Fibroblast of lung (primary cell): ENCODE measurements around the gene LCNL1.

Experiments
- EZH2 ChIP-seq: IDR thresholded peaks from 2 replicates; pipeline ENCODE4 v1.5.1; 2012; ENCODE audit warnings: low read length, control low read depth, mild to moderate bottlenecking; ENCODE audit errors: missing control alignments
- TF ChIP-seq, protein P1 (sequence below), 2 donors: IDR thresholded peaks in 1 of 2; conservative IDR thresholded peaks in 1 of 2; 1 replicate in 1 of 2; 2 replicates in 1 of 2; pipeline ENCODE4 v1.5.1; 2011 to 2012; ENCODE audit warnings: low read length in 2 of 2, control low read depth in 1 of 2, inconsistent platforms in 1 of 2, low read depth in 1 of 2, mild to moderate bottlenecking in 1 of 2

DNA sequence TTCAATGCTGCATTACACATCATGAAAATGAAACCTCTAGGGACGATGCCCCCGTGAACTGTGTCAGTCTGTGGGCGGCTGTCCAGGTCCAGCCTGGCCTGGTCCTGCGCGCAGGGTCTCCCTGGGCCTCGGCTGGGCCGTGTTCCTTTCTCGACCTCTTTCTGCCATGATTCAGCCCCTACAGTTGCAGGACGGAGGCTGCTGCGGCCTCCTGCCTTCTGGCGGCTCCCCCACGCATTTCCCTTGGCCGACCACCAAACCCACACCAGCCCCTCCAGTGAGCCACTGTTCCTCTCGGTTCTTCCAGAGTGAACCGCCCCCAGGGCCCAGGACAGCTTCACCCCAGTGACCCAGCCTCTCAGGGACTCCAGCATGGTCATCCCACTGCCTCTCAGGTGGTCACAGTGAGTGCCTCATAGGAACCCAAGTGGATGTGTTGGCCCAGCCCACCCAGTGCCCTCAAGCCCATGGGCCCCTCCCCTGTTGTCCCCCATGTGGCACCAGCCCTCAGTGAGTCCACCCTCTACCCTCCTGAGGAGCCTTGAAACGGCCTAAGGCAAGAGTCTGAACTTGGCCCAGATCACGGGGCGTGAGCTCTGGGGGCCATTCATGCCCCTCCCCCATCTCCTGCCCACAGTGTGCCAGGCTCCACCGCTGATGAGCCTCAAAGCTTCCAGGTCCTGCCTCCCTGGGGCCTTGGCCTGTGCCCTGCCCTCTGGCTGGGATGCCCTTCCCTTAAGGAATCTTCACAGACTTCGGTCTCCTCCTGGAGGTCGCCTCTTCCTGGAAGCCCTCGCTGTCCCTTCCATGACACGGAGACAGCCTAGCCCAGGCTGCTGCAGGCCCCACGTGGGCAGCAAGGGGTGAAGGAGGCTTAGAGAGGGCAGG lies 23.6 kb downstream of the LCNL1 start:
- TF ChIP-seq, protein P1, sequence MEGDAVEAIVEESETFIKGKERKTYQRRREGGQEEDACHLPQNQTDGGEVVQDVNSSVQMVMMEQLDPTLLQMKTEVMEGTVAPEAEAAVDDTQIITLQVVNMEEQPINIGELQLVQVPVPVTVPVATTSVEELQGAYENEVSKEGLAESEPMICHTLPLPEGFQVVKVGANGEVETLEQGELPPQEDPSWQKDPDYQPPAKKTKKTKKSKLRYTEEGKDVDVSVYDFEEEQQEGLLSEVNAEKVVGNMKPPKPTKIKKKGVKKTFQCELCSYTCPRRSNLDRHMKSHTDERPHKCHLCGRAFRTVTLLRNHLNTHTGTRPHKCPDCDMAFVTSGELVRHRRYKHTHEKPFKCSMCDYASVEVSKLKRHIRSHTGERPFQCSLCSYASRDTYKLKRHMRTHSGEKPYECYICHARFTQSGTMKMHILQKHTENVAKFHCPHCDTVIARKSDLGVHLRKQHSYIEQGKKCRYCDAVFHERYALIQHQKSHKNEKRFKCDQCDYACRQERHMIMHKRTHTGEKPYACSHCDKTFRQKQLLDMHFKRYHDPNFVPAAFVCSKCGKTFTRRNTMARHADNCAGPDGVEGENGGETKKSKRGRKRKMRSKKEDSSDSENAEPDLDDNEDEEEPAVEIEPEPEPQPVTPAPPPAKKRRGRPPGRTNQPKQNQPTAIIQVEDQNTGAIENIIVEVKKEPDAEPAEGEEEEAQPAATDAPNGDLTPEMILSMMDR (conservative IDR thresholded peaks at IDR 0.05 in 1 of 2, IDR thresholded peaks at IDR 0.05 in 1 of 2; ENCODE audit: low read depth in 1 of 2, low read length in 2 of 2), result no peak
- TF ChIP-seq EZH2, result no peak
